K562 (cell line): Measurements from ENCODE around the gene POLR2B. TPM values are rescaled to one million over a fixed set of nuclear protein-coding genes. Genes with fewer than 3 reads are reported as not detected.

Experiments used
- ATAC-seq: fragments of 200-7000 bp; cut with Tn5 transposase; 3 replicates; pipeline ENCODE4 v1.9.1; 2020; ENCODE audit warnings: moderate library complexity
- BruUV-seq: library from RNA; stranded (reverse); fragments of 400-500 nt; replicated peaks from 2 replicates; lab custom pipeline; 2021; lab: Mats Ljungman, UMichigan
- CTCF ChIA-PET: fragments of 300-600 bp; formaldehyde crosslinking; extraction: SDS; loops from one replicate; lab custom pipeline; 2021; ENCODE audit warnings: low intra/inter-chr PET ratio; lab: Yijun Ruan, JAX
- POLR2A ChIA-PET: fragments of 300-600, 350-650 bp; sonication (Branson Sonifier 250); formaldehyde crosslinking; extraction: SDS; loops from one replicate; lab custom pipeline; 2021; ENCODE audit warnings: antibody characterized with exemption, inconsistent platforms; lab: Yijun Ruan, JAX
- DNase-seq, 4 experiments: peaks; one replicate each; pipeline versions ENCODE4 v3.0.0 to v3.0.0-alpha.2; 2011 to 2018; ENCODE audit warnings: low spot score in 3 of 4, mixed read lengths in 3 of 4; ENCODE audit errors: extremely low read depth in 1 of 4
- FAIRE-seq: peaks from 2 replicates; lab custom pipeline; 2011; peaks lifted over from hg19 to GRCh38; lab: Jason Lieb, UNC
- H2AFZ ChIP-seq: 2 replicates; pipeline ENCODE4 v1.6.0; 2011; ENCODE audit warnings: low read depth, low read length, control low read depth, inconsistent platforms
- H3K27ac ChIP-seq: fragments of 200-600 bp; 3 replicates; pipeline ENCODE4 v1.8.0; 2011; ENCODE audit warnings: low read depth, mild to moderate bottlenecking, control low read depth, inconsistent platforms, low read length, moderate library complexity, mixed read lengths; ENCODE audit errors: extremely low read depth
- H3K27me3 ChIP-seq, 2 experiments: fragments of 300-600 bp in 1 of 2; 2 replicates in 1 of 2; 3 replicates in 1 of 2; pipeline versions ENCODE4 v1.6.0 to v1.8.0; 2011; ENCODE audit warnings: inconsistent platforms in 2 of 2, low read length in 2 of 2, mild to moderate bottlenecking in 1 of 2, mixed read lengths in 1 of 2, moderate library complexity in 1 of 2; ENCODE audit not compliant: control insufficient read depth in 2 of 2, insufficient read depth in 2 of 2
- H3K36me3 ChIP-seq: fragments of 300-600 bp; 3 replicates; pipeline ENCODE4 v1.8.0; 2011; ENCODE audit warnings: mild to moderate bottlenecking, low read length, inconsistent platforms; ENCODE audit not compliant: control insufficient read depth, insufficient read depth
- H3K4me1 ChIP-seq, 2 experiments: fragments of 200-600 bp in 1 of 2; replicated peaks in 1 of 2; 2 replicates in 1 of 2; 3 replicates in 1 of 2; pipeline versions ENCODE4 v1.5.1 to v1.8.0; 2011; ENCODE audit warnings: inconsistent platforms in 2 of 2, low read length in 2 of 2, mild to moderate bottlenecking in 1 of 2, mixed read lengths in 1 of 2, moderate library complexity in 1 of 2; ENCODE audit not compliant: control insufficient read depth in 2 of 2, insufficient read depth in 2 of 2
- H3K4me2 ChIP-seq: 2 replicates; pipeline ENCODE4 v1.6.1; 2011; ENCODE audit warnings: low read length, control low read depth, inconsistent platforms, mixed read lengths; ENCODE audit not compliant: insufficient read depth
- H3K4me3 ChIP-seq: fragments of 200-600 bp; sonication (generic), shearing (Covaris generic); 2 replicates; pipeline ENCODE4 v1.5.1; 2016; ENCODE audit warnings: control low read depth, inconsistent platforms
- H3K79me2 ChIP-seq: fragments of 200-600 bp; 3 replicates; pipeline ENCODE4 v1.8.0; 2011; ENCODE audit warnings: low read length, inconsistent platforms; ENCODE audit not compliant: control insufficient read depth, insufficient read depth
- H3K9ac ChIP-seq, 2 experiments: 2 replicates each; pipeline versions ENCODE4 v1.6.0 to v1.6.1; 2011; ENCODE audit warnings: low read depth in 2 of 2, low read length in 2 of 2, control low read depth in 1 of 2, inconsistent platforms in 1 of 2, mild to moderate bottlenecking in 1 of 2, mixed read lengths in 1 of 2; ENCODE audit not compliant: insufficient read depth in 1 of 2
- H3K9me1 ChIP-seq: one replicate; pipeline ENCODE4 v1.6.0; 2011; ENCODE audit warnings: inconsistent platforms, mild to moderate bottlenecking, low read length, moderate library complexity; ENCODE audit not compliant: control insufficient read depth, insufficient read depth
- H3K9me3 ChIP-seq: replicated peaks from 2 replicates; pipeline ENCODE4 v1.5.1; 2011; ENCODE audit warnings: low read depth, low read length, inconsistent platforms; ENCODE audit not compliant: control insufficient read depth, insufficient read depth
- H4K20me1 ChIP-seq: replicated peaks from 2 replicates; pipeline ENCODE4 v1.6.1; 2011; ENCODE audit warnings: low read length, inconsistent platforms, mixed read lengths; ENCODE audit not compliant: control insufficient read depth, insufficient read depth
- BRF1 ChIP-seq: IDR thresholded peaks from 3 replicates; pipeline ENCODE4 v1.6.1; 2011; ENCODE audit warnings: borderline replicate concordance, mild to moderate bottlenecking; ENCODE audit not compliant: insufficient read length; ENCODE audit errors: extremely low read depth
- HCFC1 ChIP-seq: IDR thresholded peaks from 2 replicates; pipeline ENCODE4 v1.6.1; 2012; ENCODE audit warnings: low read depth, low read length, improper control_type of control experiment
- HIVEP1 ChIP-seq: fragments of 250-450 bp; sonication (Bioruptor Pico); IDR thresholded peaks from 2 replicates; pipeline ENCODE4 v1.4.0; 2020; ENCODE audit warnings: mild to moderate bottlenecking
- HMG20B ChIP-seq: fragments of 250-450 bp; sonication (Bioruptor Pico); IDR thresholded peaks from 2 replicates; pipeline ENCODE4 v1.5.0; 2021; ENCODE audit warnings: mild to moderate bottlenecking
- IRF2 ChIP-seq: sonication (generic); formaldehyde crosslinking; IDR thresholded peaks from 2 replicates; pipeline ENCODE4 v1.8.1; 2022; ENCODE audit warnings: mild to moderate bottlenecking, missing genetic modification reagents
- JUND ChIP-seq, 2 experiments: IDR thresholded peaks; 2 replicates in 1 of 2; 3 replicates in 1 of 2; pipeline ENCODE4 v1.6.1; 2011; ENCODE audit warnings: borderline replicate concordance in 2 of 2, low read depth in 2 of 2, low read length in 2 of 2, improper control_type of control experiment in 1 of 2, missing biosample characterization in 1 of 2, missing genetic modification characterization in 1 of 2, missing genetic modification reagents in 1 of 2
- MIER1 ChIP-seq: fragments of 450-650 bp; IDR thresholded peaks from 2 replicates; pipeline ENCODE4 v1.6.1; 2016; ENCODE audit warnings: antibody characterized with exemption, mild to moderate bottlenecking, low read depth
- PYGO2 ChIP-seq: fragments of 450-650 bp; IDR thresholded peaks from 2 replicates; pipeline ENCODE4 v1.6.1; 2016; ENCODE audit warnings: mild to moderate bottlenecking, missing genetic modification characterization, moderate library complexity, missing compliant biosample characterization
- ZNF239 ChIP-seq: fragments of 250-450 bp; sonication (Bioruptor Pico); IDR thresholded peaks from 2 replicates; pipeline ENCODE4 v1.4.0; 2020; ENCODE audit warnings: mild to moderate bottlenecking
- WGBS: fragments of 100-300 bp; shearing (Covaris generic); methylation state at CpG from one replicate; pipeline ENCODE4 v1.1.6; 2016; ENCODE audit warnings: low coverage, mixed read lengths; ENCODE audit not compliant: insufficient coverage; ENCODE audit errors: missing lambda C conversion rate; 5-methylcytosine and 5-hydroxymethylcytosine counted together
- in situ Hi-C: fragments of 300-500 bp; cut with MboI; formaldehyde crosslinking; loops from 4 replicates; pipeline ENCODE4 v1.15.0; 2018; ENCODE audit warnings: inconsistent platforms, mixed read lengths
- intact Hi-C: fragments of 100-400 bp; cut with micrococcal nuclease; formaldehyde crosslinking; loops from 2 replicates; pipeline ENCODE4 v1.14.2; 2022
- polyA plus RNA-seq, 8 experiments: library from polyadenylated mRNA; depleted of rRNA in 4 of 8; stranded (reverse) in 5 of 8; unstranded in 3 of 8; fragments of >200 nt; fragmentation: Nextera tagmentation in 2 of 8; fragmentation: Illumina TruSeq in 1 of 8; extraction: Ambion mirVana in 2 of 8; extraction: Trizol in 1 of 8; gene quantifications; 2 replicates each; pipeline versions ENCODE4 v1.2.1 to v1.2.3, GENCODE V29; 2011 to 2014; ENCODE audit warnings: inconsistent platforms in 1 of 8, missing spikeins in 1 of 8
- total RNA-seq, 7 experiments: library from RNA; depleted of rRNA in 6 of 7; stranded (reverse); fragments of >200 nt in 6 of 7; fragmentation: Illumina TruSeq in 2 of 7; extraction: Trizol in 2 of 7; gene quantifications; 2 replicates each; pipeline versions ENCODE4 v1.2.1 to v1.2.3, GENCODE V29; 2011 to 2021; ENCODE audit warnings: low replicate concordance in 1 of 7

The POLR2B gene
- total and polyA plus RNA-seq, 9 of the 15 experiments (the other 6 are each of a cell fraction or from before 2014, with no cell fraction given), result 60.9 to 208 (median 142) TPM

GRCh38 chr4:56973336-56973735 is 5.4 kb upstream of the POLR2B start:
- intact Hi-C loops (no loop called here), in situ Hi-C loops (no loop called here)
- DNase-seq (no peak), ATAC-seq (no peak), FAIRE-seq (no peak)
- Histone ChIP-seq H3K4me2 (no peak overlapping the region), H3K27me3 (no peaks in the 10 kb centered on the region), H3K9me1 (no peaks in the 10 kb centered on the region), H3K27ac (no peak overlapping the region), H3K4me3 (no peak overlapping the region), H2AFZ (no peak overlapping the region), H3K9ac (no peak overlapping the region), H3K9me3 (no peaks in the 10 kb centered on the region; the same call in 1 of the 2 replicates), H3K36me3 (peaks cover 63% of the 10 kb centered on the region), H3K4me1 (peaks cover 5 to 16% of the 10 kb centered on the region in 2 experiments; a peak in 4 of 5 replicates), H3K79me2 (peaks cover 41% of the 10 kb centered on the region), H4K20me1 (peaks cover 10% of the 10 kb centered on the region)
- POLR2A ChIA-PET, result interaction anchor here (1.5 kb wide), 1 partner anchor 27 kb away, joined by 3 read pairs; no protein-coding TSS in a partner anchor
- CTCF ChIA-PET, result no interaction called here
- WGBS, result 79% methylated on average over 1 of the region's 3 CpGs
- no TSS peak for BruUV-seq
- TF ChIP-seq HCFC1, result no peak
- TF ChIP-seq IRF2 (CRISPR knock-in tag), result no peak
- no peak for TF ChIP-seq BRF1
- no peak for TF ChIP-seq HIVEP1 (CRISPR knock-in tag)
- TF ChIP-seq HMG20B, result no peak
- no peak for TF ChIP-seq PYGO2 (tag)
- TF ChIP-seq JUND (IDR thresholded peaks at IDR 0.05; ENCODE audit: borderline replicate concordance, low read depth, low read length), result no peak
- TF ChIP-seq JUND (tag; IDR thresholded peaks at IDR 0.05; ENCODE audit: borderline replicate concordance, low read depth, low read length), result no peak
- TF ChIP-seq ZNF239 (CRISPR knock-in tag), result no peak
- TF ChIP-seq MIER1, result no peak
